ENCODE measurements around the gene ULK4.
"Not testable (repeated sequence)": the region's sequence is repeated elsewhere in the genome, so short reads cannot be mapped to it uniquely, and the experiment has no call there.

ULK4 gene

DNA sequence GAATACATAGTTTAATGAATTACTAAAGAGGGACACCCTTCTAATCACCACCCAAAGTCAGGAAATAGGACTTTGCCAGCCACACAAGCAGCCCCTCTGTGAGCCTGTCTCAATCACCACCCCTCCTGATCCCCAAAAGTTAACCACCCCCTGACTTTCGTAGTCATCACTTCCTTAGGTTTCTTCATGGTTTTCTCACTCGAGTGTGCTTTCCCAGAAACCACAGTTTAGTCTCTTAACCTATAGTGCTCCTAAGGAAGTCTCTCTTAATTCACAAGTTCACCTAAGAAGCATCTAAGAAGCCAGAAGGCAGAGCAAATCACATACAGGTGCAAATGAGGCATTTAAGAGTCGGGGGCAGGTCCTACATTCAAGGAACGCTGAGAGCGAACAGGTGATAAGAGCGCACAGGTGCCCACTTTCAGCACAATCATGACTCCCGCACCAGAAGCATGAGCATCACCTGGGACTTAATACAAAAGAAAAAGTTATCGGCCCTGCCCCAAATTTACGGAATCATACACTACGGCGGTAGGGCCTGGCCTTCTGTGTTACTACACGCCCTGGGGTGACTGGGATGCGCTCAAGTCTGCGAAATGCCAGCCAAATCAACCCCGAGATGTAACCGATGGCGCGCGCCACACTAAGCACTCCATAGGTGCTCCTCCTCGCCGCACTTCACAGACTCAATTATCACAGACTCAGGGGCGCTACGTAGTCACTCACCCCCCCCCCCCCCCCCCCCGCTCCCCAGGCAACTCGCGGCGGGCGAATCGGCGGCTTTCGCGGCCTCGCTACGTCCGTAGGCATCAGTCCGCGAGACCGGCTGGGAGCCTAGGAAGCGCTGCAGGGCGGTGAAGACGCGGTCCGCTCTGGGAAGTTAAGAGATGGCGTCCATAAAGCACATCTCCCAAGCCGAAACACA is 815 bp downstream of the ULK4 start:
- DNase-seq (ENCODE audit: low read depth in 2 of 2): peak; percentile 16 to 20

DNA sequence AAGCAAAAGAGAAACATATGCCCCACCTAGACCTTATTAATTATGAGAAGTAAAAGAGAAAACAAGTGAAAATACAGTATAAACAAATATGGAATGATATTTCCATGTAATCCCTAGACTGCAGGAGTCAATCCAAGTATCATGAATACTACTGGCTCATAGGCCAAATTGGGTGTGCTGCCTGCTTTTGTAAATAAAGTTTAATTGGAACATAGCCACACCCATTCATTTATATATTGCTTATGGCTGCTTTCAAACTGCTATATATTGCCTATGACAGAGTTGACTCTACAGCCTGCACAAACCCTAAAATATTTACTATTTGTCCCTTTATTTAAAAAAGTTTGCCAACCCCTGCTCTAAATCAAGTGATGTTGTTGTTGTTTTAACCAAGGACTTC is 5.3 kb downstream of the ULK4 start:
- DNase-seq (ENCODE audit: low read depth in 2 of 2): no peak

DNA sequence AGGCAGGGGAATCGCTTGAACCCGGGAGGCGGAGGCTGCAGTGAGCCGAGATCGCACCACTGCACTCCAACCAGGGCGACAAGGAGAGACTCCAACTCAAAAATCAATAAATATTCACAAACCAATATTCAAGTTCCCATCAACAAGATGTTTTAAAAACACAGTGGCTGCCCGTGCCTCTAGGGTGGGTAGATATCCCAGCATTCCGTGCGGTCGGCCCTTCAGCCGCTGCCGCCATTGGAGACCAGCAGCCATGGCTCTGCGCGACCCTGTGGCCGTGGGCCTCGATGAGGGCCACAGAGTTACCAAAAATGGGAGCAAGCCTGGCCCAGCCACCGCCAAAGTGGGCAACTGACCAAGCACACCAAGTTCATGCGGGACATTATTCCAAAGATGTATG is 6.7 kb downstream of the ULK4 start:
- no peak for DNase-seq (ENCODE audit: low read depth in 2 of 2)

DNA sequence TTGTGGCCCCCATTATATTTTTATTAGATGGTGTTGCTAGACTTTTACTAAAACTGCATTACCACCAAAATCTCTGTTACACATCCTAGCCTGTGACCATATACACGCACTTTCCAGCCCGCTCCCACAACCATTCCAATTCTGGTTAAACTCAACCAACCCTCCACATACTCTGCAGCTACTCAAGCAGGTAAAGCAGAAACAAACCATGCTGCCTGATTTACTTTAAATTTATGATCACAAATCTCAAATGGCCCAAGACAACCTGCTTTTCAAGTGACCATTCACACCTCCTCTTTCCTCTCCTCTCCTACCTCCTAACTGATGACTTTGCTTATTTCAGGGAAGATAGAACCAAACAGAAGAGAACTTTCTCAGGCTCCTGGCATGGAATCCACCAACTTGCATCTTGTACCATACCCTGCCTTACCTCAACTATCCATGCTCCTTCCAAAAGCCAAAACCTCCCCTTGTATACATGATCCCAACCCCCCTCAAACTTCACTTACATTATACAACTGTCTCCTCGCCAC is 18.5 kb downstream of the ULK4 start:
- DNase-seq (ENCODE audit: low read depth in 2 of 2): no peak

DNA sequence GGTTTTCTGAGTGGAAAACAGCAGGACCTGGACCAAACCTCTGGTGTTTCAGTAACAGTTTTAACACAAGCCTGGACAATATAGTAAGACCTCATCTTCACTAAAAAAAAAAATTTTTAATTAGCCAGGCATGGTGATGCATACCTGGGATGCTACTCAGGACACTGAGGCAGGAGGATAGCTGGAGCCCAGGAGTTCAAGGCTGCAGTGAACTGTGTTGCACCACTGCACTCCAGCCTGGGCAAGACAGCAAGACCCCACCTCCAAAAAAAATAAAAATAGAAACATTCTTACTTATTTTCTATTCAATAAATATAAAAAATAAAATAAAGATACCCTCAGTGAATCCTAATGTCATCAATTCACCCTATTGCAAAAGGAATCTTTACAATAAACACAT is 21.5 kb downstream of the ULK4 start:
- DNase-seq (ENCODE audit: low read depth in 2 of 2): no peak

DNA sequence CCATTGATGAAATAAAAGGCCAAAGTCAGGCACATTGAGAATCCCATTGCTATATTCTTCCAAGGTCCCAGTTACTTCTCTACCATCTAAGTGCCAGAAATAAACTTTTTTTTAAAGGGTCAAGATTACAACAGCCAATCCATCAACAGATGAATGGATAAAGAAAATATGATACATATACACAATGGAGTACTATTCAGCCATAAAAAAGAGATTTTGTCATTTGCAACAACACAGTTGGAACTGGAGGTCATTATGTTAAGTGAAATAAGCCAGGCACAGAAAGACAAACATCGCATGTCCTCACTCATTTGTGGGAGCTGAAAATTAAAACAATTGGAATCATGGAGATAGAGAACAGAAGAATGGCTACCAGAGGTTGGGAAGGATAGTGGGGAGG is 25.5 kb downstream of the ULK4 start:
- no peak for DNase-seq (ENCODE audit: low read depth in 2 of 2)

DNA sequence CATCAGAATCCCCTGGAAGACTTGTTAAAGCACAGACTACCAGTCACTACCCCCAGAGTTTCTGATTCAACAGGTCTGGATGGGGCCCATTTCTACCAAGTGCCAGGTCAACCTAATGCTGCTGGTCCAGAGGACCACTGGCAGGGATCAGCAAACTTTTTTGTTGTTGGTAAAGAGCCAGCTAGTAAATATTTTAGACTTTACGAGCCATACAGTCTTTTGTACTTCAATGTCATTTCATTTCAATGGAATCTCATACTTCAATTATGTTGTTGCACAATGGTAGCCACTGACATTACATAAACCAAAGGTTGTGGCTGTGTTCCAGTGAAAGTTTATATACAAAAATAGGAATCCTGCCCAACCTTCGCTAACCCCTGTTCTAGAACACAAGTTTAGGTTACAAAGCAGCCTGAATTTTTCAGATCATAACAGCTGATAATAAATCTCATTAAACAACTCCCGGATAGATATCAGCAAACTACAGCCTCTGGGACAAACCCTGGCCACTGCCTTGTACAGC is 28.7 kb downstream of the ULK4 start:
- peak; percentile 69 to 75 for DNase-seq (ENCODE audit: low read depth in 2 of 2)

DNA sequence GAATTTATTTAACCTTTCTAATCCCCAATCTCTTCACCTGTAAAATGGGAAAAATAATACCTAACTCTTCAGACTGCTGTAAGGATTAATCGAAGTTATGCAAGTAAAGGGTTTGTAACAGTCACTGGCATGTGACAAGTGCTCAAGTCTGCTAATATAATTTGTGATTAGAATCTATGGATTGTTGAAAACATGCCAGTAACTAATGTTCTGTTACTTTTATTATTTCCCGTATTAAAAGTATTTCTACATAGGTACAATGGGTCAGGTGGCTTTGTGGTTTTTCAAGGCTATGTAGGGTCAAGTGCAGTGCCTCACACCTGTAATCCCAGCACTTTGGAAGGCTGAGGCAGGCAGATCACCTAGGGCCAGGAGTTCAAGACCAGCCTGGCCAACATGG is 29.4 kb downstream of the ULK4 start:
- no peak for DNase-seq (ENCODE audit: low read depth in 2 of 2)

DNA sequence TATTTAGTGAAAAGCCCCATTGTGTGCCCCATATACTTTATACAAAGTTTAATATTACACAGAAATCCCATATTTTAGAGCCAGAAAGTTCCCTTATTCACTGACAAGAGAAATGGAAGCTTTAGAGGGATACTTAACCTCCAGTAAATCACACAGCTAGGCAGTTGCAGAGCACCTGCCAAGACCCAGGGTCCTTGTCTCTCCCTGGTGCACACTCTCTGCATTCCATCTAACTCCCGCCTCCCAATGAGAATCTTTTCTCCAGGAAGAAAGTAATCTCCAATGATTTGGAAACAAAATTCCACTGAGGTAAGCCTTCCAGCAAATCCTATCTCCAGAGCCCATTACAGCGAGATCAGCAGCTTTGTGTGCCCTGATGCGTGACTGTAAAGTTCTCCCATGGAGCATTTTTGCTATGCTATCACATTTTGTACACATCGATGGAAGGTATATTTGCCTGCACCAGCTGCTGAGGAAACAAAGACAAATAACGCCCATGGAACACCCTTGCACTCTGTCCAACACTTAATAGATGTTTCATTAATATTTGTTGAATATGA is 41.4 kb downstream of the ULK4 start:
- DNase-seq (ENCODE audit: low read depth in 2 of 2): no peak

DNA sequence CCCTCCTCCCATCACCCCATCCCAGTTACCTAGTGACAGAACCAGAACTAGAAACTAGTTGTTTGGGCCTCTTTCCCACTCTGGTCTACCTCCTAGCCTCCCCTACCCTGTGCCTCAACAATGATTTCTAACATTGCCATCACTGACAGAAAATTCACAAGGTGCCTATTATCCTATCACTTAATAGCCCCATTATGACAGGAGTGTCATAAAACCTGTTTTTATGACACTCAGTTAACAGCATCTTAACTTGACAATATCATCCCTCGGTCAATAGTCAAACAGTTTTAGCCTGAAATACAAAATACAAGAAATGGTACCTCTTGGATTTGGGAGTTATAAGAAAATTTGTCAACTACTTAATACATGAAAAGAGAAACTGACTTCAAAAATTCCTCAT is 46.5 kb downstream of the ULK4 start:
- no peak for DNase-seq (ENCODE audit: low read depth in 2 of 2)

DNA sequence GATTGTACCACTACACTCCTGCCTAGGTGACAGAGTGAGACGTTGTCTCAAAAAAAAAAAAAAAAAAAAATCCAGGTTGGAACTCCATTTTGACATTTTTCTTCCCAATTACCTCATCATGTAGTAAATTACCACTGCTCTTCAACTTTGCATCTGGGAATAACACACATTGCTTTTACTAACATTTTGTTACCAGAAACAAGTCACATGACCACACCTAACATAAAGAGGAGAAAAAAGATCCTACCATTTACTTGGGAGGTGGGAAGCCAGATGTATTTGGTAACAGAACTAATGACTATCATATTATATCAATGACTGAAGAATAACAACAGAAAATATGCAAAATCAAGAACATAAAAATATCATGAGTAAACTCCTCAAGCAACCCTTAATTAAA is 49.6 kb downstream of the ULK4 start:
- no peak for DNase-seq (ENCODE audit: low read depth in 2 of 2)

DNA sequence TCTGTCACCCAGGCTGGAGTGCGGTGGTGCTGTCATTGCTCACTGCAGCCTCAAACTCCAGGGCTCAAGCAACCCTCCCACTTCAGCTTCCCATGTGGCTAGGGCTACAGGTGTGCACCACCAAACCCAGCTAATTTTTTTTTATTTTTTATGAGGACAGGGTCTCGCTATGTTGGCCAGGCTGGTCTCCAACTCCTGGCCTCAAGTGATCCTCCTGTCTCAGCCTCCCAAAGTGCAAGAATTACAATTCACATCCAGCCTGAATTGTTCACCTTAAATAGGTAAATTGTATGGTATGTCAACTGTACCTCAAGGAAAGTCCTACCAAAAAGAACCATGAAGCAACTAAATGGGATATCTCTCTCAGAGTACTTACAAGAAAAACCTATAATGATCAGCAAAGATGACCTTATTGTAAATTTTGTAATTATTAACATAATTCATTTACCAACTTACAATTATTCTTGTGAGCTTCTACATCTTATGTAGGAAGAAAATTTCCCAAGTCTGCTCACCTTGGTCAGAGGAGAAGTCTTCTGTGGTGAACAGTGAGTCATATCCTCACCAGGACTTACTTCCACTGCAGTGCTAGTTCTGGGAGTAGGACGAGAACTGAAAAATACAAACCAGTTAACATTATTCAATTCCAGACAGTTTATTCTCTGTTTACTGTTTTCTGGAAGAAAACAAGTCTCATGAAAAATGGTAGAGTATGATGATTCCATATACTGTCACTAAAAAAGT is 54.4 kb downstream of the ULK4 start:
- no peak for DNase-seq (ENCODE audit: low read depth in 2 of 2)

DNA sequence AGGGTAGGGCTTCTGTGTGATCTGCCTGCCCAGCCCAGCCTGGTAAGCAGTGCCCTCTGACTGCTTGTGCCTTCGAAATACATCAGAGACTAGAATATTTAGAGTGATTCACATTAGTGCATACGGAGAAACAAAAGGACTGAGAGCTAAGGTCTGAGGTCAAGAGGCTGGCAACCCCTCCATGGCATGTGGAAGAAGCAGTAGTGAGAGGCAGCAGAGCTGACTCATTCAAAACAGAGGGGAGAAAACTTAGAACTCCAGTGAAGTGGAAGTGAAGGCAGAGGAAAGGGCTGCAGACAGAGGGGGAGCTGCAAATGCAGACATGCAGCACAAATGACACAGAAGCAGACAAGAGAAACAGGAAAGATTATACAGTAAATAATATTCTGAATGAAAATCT is 61.6 kb downstream of the ULK4 start:
- DNase-seq (ENCODE audit: low read depth in 2 of 2): no peak

DNA sequence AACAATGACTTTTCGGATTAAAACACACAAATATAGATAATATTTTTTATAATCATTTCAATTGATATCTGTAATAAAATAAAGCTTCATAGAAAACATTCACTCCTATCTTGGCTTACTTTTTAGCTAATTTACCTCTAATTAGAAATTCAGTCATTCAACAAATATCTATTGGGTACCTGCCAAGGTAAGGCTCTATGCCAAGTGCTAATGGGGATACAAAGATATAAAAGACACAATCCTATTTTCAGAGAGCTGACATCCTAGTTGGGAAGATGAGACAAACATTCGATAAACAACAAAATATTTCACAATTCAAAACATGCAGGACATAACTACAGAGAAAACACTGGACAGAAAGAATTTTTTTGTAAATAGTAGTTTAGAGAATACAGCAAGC is 63.3 kb downstream of the ULK4 start:
- no peak for DNase-seq (ENCODE audit: low read depth in 2 of 2)

DNA sequence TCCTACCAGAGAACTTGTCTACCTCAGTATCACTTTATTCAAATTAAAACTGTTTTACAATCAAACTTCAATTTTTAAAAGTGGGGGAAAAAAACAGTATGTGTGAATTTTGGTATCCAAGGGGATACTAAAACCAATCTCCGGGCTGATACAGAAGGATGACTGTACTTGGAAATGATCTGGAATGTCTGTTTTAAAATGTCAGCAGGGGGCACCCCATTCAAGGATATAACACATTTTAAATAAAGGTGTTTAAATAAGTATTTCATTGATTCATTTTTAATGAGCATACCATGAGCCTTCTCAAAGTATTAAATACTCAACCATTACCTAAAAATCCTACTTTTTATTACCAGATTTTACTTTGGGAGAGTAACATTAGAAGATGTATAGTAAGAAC is 67.9 kb downstream of the ULK4 start:
- DNase-seq (ENCODE audit: low read depth in 2 of 2): peak; percentile 27 to 28

DNA sequence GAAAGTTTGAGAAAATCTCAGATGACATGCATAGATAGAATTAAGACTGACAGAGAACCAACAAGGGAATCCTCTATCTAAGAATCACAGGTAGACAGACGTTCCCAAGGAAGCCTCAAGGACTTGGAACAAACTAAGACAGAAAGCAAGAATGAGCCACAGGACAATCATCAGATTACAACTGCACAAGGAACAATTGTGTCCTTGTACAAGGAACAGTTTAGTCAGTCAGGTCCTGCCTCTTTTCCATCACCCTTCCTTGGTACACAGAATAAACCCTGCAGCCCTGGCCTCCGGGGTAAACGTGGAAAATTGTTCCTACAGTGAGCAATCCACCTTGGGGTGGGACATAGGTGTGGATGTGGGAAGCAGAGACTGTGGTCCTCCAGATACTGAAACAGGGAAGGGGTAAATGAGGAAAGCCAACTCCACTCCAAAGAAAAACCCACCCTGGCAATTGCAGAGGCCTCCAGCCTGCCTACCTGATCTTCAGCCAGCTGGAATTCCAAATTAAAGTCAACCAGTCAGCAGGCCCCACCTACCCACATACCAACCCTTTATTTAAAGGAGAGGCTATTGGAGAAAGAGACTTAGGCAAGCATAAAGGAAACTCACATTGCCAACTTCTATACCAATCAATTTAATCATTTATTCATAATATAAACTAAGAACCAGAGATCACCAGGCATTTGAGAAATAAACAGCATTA is 73.4 kb downstream of the ULK4 start:
- DNase-seq (ENCODE audit: low read depth in 2 of 2): no peak

DNA sequence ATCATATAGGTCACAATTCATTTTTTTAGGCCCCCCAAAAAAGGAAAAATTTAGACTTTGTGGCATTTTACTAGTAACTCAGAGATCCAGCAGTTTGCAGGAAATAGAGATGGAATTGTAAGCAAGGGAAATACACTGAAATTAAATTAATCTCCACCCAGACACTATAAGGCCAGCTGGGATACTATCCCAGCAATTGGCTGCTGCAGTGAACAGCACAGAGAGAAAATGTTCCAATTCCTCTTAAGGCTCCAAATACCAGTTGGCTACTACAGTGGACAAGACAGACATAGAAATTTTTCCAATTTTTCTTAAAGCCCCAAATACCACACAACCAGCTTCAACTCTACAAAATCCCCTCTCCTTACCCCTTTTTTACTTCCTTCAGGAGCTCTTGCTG is 78.9 kb downstream of the ULK4 start:
- no peak for DNase-seq (ENCODE audit: low read depth in 2 of 2)

DNA sequence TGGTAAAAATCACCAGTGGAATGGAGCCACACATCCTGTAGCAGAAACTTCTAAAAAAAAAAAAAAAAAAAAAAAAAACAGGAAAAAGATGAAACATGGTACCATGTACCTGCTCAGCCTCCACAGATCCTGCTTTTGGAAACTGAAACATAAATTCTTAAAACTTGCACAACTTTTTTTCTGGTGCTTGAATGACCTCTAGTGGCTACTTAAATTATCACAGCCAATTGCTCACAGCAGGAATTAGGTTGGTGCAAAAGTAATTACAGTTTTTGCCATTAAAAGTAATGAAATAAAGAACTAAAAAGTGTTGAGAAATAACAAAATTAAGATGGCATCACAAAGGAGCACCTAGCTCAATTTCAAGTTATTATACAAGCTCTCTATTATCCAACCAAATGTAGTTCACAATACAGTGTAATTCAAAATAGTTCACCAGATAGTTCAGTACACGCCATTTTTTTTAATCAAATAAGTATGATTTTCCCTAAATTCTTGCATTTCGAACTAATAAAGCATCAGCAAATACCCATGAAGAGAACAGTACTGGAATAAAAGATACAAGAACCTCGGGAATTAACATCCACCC is 80.6 kb downstream of the ULK4 start:
- DNase-seq (ENCODE audit: low read depth in 2 of 2): peak; percentile 14 to 22

DNA sequence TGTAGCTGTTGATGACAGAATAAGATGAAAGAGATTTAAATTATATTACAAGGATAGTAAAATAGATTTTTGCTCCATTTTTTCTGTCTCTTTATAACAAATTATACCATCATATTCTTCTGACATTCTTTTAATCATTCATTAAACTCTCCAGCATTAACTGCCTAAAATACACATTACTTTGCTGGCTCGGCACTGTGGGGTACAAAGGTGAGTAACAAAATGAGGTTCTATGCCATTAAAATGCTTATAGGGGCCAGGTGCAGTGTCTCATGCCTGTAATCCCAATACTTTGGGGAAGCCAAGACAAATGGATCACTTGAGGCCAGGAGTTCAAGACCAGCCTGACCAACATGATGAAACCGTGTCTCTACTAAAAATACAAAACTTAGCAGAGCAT is 81.5 kb downstream of the ULK4 start:
- no peak for DNase-seq (ENCODE audit: low read depth in 2 of 2)

DNA sequence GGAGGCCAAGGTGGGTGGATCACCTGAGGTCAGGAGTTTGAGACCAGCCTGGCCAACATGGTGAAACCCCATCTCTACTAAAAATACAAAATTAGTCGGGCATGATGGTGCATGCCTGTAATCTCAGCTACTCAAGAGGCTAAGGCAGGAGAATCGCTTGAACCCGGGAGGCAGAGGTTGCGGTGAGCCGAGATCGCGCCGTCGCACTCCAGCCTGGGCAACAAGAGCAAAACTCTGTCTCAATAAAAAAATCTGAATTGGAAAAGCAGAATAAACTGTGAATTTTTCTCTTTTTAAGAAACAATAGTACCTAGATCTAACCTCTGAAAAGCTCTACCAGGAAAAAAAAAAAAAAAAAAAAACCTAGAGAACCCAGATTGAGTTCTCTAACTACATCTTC is 84.2 kb downstream of the ULK4 start:
- DNase-seq (ENCODE audit: low read depth in 2 of 2): not testable (repeated sequence)

DNA sequence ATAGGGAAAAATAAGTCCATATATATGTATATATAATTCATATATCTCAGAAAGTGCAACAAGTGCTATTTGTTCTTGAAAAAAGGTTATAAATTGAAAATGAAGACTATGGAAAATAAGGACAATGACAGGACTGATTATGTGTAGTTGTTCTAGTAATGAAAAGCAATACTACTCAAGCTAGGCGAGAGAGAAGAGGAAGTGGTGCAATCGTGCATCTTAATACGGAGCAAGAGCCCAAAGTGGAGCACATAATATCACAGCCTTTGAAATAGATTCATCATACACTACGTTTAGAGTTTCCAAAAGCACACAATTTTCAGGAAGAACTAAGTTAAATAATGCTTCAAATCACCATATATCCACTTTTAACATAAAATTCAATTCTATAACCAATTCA is 87.9 kb downstream of the ULK4 start:
- DNase-seq (ENCODE audit: low read depth in 2 of 2): no peak

Measured in fibroblast of skin of left quadriceps (primary cell).